ENCODE measurements around the gene EEA1.

EEA1 gene

DNA sequence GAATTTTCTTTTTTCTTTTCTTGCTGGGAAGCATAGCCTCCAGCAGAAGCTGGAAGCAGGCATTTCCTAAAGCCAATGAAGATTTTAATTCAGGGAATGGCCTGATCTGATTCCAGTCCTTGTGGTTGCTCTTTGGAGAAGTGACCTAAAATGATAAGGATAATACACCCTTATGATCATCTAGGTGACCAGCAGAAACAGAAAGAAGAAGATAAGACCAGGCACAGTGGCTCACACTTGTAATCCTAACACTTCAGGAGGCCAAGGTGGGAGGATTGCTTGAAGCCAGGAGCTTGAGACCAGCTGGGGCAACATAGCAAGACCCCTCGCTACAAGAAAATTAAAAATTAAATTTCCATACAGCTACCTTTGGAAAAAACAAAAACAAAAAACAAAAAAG lies 51.2 kb downstream of the EEA1 start:
- DNase-seq, result no peak

DNA sequence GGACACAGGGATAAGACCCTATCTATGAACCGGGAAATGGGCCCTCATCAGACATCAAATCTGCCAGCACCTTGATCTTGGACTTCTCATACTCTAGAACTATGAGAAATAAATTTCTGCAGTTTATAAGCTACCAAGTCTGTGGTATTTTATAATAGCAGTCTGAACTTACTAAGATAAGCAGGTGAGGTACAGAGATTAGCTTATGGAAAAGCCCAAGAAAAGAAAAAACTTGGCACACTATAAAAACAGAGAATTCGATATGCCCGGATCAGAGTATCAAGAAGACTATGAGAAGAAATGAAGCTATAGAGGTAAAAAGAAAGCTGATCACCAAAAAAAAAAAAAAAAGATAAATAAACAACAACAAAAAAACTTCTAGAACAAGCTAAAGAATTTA lies 52.6 kb downstream of the EEA1 start:
- DNase-seq, result no peak

DNA sequence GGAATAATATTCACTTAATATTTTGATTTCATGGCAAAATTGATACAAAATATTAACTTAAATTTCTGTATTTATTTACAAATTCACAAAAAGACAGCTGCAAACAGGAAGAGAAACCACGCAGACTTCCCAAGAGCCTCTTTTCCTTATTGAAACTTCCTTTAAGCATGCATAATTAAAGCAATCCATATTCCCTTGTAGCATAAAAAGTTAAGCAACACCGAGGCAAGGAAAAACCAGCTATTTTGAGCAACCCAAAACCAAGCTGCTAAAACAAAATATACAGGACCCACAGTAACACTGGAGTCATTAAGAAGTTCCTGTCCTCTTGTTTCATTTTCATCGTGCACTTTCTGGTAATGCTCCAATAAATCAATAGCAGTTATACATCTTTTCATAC lies 58.0 kb downstream of the EEA1 start:
- no peak for DNase-seq

DNA sequence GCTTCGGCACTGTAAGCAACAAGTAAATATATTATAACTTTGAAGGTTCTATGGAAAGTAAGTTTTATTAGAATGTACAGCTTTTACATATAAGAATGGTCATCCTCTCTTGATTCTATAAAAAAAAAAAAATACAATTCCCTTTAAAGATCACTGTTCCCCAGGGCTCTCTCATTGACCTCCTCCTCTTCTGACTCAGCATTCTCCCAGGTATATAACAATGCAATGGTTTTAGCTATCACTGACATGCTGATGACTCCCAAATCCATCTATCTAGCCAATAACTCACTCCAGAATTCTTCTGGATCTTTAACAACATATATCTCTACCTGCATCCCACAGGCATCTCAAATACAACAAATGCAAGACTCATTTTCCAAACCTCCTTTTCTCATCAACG lies 62.7 kb downstream of the EEA1 start:
- DNase-seq, result no peak

DNA sequence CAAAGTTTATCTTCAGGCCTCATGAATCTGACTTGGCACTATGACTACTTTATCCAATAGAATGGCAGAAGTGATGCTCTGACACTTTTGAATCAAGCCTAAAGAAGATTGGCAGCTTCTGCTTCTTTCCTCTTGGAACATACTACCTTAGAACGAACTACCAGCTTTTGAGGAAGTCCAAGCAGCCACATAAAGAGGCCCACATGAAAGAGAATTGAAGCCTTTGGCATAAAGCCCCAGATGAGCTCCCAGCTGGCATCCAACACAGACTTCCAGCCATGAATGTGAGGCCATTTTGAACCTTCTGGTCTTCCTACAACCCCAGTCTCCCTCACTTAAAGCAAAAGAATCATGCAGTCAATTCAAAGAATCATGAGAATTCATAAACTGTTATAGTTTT lies 65.8 kb downstream of the EEA1 start:
- no peak for DNase-seq

DNA sequence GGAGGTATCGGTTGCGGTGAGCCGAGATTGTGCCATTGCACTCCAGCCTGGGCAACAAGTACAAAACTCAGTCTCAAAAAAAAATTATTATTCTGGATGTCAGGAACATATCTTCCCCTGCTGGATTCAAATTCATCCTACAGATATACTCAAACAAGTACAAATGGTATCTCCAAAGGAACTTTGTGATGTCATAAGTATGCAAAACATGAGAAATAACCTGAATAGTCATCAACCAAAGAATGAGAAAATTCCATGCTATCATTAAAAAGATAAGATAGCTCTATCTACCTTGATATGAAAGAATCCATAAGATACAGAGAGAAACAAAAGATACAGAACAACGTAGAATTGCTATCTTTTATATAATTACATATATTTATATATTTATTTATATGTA lies 67.7 kb downstream of the EEA1 start:
- no peak for DNase-seq

DNA sequence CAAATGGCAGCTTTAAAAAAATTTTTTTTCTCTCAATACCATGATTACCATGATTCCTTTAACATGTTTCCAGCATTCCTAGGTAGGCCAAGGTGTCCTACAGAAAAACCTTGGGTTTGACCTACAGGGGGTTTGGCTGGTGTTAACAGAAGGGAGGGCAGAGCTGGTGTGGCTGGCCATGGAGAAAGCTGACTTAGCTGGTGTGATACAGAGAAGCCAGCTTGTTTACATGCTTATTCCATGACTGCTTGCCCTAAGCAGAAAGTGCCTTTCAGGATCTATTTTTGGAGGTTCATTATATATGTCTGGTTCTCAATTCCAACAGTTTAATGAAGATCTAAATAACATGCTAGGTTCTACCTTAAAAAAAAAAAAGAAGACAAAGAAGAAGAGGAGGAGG lies 68.6 kb downstream of the EEA1 start:
- DNase-seq, result no peak

DNA sequence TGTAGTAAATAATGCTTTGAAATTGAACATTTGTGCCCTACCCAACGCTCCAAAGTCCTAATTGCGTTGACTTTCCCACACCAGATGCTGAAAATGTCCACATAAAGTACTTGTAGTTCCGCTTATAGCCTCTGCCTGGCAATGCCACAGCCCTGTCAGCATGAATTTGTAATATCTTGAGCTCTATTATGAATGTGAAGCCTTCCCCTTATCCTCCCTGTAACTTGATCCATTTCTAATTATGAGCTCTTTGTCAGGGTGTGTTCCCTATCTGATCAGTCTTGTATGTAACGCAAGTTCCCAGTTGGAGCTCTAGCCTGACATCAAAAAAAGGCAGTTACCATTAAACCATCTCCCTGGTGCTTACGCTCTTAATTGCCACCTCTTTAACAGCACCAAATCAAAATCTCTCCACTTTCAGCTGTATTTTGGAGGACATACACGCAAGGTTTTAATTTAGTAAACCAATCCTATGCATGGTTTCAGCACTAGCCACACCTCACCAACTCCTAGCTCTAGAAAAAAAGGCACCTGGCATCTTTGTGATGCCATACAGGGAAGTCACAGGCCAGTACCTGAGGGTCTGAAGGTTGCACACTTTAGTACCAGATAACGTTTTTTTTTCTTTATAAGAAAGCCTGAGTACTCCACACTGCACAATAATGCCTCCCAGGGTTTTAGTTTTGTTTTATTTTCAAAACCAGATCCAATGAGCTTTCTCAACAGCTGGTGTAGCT lies 69.3 kb downstream of the EEA1 start:
- DNase-seq, result no peak

DNA sequence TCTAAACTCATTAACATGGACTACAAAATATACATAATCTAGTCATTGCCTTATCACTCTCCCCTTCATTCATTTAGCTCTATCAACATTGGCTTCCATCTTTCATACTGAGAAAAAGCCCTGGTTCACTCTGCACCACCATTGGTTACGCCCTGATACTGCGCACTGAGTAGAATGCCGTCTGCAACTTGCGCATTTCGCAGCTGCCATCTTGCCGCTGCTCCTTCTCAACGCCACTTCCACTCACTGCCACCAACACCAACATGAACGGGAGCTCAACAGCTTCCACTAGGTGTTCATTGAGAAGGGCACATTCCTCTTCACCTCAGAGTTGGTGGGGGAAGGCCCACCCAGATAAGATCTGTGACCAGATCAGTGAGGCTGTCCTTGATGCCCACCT lies 71.3 kb downstream of the EEA1 start:
- no peak for DNase-seq

DNA sequence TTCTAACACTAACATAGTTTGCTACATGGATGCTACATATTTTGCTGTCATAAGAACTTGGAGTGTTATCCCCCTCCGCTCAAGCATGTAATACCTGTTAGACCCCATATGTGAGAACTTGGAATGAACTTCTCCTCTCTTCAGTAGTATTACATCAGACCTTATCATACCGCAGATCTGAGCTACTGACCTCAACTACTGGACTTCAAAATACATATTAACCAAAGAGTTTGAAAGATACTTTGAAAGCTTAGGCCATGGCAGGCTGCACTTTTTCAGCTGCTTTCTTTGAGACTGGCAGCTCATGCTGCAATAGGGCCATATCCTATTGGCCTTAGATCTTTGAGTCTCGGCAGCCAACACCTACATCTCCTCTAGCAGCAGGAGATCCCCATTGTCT lies 74.8 kb downstream of the EEA1 start:
- no peak for DNase-seq

DNA sequence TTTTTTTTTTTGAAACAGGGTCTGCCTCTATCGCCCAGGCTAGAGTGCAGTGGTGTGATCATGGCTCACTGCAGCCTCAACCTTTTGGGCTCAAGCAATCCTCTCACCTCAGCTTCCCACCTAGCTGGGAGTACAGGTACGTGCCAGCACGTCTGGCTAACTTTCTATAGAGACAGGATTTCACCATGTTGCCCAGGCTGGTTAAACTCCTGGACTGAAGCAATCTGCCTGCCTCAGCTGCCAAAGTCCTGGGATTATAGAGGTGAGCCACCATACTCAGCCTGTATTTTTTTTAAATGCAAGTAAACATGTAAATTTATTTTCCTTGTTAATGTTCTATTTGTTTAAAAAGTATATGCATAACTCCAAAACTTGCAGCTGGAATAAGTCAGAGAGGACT lies 80.4 kb downstream of the EEA1 start:
- DNase-seq, result no peak

DNA sequence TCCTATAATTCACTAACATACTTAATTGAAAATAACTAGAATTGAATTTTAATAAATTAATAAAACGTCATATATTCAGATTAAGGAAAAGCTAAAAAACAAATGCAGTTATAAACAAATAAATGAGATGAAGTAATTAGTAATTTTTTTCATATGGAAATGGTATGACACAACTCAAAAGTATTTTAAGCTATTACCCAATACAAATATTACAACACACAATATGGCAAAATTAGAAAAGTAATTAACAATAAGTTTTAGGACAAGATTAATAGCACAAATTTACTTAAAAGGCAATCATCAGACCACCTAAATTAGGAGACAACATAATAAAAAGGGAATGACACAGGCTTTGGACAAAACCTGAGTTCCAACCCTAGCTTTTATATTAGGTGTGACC lies 81.7 kb downstream of the EEA1 start:
- DNase-seq, result no peak

DNA sequence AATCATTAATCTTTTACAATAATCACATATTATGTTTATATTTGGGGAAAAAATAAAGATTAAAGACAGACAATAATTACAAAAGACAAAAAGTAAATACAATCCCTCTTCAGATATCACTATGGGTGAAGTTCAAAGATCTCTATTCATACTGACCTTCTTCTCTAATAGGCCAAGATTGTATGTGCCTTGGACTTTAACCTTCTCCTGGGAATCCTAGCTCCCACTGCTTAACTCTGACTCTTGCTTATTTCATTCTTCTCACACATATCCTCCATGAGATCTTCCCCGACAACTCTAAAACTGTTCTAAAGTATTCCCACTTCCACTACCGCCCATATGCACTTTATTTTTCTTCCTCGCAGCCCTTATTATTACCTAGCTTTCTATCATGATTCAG lies 83.8 kb downstream of the EEA1 start:
- DNase-seq, result no peak

DNA sequence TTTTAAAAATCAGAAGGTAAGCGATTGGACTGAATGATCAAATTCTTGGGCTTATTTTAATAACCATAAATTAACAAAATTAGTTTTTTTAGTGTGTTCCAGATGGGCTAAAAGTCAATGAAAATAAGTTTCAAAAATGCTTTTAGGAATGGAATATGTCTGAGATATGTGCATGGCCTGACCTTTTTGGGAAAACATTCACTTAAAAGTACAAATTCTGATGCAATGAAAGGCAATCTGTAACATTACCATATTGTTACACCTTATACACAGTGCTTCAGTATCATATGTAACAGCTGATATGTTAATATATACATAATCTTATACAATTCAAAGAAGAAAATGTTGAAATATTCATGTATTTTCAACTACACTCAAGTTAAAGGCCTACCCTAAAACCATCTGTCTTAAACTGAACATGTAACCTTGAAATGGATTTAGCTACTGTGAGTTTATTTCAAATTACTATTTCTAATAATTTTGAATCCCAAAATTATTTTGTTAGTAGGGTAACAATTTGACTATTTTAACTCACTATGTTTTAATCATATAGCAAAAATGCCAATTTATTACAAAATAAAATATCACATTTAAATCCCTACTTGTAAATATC lies 84.8 kb downstream of the EEA1 start:
- no peak for DNase-seq

DNA sequence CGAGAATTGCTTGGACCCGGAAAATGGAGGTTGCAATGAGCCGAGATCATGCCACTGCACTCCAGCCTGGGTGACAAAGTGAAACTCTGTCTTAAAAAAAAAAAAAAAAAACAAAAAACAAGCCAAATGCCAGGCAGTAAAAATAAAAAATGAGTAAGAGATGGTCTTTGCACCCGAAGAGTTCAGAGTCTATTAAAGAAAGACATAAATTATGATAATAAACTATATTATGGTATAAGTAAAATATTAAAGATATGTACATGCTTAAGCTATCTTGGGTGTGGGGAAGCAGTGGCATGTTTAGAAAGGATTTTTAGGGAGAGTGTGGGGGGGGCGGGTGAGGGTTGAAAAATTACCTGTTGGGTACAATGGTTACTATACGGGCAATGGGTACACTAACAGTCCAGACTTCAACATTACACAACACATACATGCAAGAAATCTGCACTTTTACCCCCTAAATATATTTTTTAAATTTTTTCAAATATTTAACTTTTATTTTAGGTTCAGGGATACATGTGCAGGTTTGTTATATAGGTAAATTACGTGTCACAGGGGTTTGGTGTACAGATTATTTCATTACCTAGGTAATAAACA lies 99.3 kb downstream of the EEA1 start:
- DNase-seq, result no peak

DNA sequence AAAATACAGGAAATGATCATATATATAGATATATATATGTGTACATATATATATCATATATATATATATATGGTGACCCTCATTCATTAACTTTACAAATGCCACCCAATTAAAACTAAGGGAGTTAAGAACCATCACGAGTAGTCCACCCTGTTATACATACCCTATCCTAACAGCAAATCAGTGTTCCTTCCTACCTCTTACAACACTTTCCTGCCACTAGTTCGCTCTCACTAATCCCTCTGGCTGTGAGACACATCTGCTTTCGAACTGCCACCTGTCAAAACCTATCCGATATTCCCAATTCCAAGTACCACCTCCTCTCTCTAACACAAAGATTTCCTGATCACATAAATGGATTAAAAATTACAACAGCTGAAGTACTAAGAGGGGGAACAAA lies 100.5 kb downstream of the EEA1 start:
- DNase-seq, result no peak

DNA sequence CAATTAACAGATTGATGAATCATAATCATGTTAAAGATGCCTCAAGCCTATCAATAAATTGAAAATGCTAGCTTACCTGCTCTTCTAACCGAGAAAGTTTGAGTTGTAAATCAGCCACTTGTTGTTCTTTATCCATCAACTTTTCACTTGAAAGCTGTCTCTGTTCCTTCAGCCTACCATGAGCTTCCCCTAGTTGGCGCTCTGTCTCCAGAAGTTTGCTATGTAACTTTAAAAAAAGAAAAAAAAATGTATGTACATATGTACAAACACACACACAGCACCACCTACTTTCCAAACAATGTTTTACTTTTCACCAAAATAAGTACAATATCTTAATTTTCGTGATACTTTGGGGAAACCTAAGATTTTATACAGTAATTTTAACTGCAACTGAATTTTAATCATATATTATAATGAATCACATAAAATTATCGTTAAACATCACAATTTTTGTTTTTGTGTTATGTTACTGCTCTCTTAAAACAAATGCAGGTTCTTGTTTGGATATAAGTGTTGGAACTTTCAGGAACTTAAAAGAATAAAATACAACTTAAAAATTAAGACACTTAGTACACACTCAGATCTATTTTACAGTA lies 101.2 kb downstream of the EEA1 start:
- DNase-seq, result peak; percentile 42

DNA sequence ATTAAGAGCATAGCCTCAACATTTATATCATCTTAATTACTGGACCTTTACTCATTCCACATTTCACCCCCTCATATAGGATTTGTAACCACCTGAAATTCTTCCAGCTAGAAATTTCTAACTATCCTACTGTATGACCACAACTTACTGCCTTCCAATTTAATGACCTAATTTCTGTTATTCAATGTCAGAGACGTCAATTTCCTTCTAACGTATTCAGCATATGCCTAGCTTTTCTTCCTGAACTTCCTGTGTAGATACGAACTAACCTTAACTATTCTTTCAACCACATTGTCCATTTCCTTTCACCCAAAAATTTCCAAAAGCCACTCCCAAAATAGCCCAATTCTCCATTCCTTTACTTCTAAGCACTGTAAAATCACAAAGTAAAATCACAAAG lies 108.0 kb downstream of the EEA1 start:
- DNase-seq, result no peak

DNA sequence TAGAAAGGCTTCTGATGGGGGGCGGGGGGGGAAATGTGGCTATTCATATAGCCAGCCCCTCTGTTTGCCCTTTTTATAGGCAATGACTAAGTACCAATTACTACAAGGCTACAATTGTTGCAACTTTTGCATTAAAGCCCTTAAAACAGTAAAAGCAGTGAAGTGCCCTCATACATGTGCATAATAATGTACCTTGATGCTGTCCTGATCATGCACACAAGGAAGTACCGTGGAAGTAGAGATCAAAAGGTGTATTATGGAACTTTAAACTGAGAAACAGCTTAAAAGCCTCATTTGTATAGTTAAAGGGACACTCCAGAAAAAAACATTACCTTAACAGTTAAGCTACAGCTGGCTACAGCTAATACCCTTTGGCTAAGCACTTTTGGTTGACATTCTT lies 114.5 kb downstream of the EEA1 start:
- no peak for DNase-seq

DNA sequence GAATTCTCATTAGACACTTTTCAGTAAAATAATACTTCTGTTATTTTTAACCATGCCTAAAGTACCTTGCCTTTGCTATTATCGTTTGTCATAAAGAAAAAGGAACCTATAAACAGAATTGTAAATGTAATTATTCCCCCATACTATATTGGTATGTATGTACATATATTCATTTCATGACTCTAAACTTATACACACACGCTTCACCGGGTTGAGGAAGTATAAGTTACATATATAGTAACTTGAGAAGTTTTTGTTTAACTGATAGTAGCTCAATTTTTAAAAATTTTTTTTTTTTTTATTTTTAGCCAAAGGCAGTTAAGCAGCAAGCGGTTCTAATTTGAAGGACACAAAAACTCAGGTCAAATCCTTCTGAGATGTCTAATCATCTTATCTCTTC lies 118.7 kb downstream of the EEA1 start:
- DNase-seq, result no peak

DNA sequence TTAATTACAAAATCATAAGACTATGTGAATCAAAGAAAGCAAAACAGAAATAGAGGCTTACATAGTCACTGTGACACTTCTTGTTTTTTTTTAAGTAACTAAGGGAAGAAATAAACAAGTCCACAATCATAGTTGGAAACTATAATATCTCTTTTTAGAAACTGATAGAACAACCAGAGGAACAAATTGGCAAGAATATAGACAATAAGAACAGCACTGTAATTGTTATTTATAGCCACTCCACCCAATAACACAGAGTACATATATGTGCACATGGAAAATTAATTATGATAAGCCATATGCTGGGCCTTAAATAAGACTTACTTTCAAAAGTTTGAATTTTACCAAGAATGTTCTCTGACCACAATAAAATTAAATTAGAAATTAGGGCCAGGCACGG lies 125.2 kb downstream of the EEA1 start:
- DNase-seq, result no peak

DNA sequence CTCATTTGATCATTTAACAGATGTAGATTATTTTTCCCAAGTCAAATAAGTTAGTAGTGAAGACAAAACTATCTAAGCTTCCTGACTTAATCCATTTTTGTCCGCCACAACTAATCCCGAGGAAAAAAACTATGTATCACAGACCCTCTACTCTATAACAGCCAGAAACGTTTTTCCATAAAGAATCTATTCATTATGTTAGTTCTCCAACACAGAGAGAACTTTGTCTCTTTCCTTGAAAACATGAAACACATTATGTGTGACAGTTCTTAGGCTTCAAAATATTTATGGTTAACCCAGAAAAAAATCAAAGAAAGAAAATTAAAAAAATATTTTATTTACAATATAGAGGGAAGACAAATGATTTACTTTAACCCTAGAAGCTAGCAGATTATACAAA lies 126.2 kb downstream of the EEA1 start:
- DNase-seq, result no peak

DNA sequence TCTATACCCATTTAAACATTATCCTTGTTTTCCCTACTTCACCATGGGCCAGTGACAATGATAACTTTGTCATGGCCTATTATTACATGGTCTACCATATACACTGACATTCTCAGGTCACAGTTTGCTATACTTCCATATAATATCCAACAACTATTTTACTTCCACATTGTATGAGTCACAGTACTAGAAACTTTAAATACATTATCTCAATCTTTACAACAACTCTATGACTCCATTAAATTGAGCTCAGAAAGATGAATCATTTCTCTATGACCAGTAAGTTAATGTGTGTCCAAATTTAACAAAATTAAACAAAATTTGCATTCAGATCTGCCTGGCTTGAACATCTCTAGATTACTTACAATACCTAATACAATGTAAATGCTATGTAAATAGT lies 132.4 kb downstream of the EEA1 start:
- no peak for DNase-seq

DNA sequence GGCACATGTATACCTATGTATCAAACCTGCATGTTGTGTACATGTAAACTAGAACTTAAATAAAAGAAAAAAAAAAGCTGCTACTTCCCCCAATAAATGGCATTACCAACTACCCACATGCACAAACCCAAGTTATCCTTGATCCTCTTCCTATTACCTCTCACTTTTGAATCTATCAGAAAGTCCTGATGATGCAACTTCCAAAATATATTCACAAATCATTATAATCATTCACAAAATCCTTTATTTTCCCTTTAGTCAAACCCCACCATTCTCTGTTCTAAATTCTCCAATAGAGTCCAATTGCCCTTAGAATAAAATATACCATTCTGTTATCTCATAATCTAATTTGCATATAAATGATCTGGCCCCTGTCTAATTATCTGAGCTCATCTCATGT lies 134.3 kb downstream of the EEA1 start:
- DNase-seq, result no peak
